Skeletal muscle tissue (tissue), 4 donors: ENCODE results near the gene KCNK16. TPM values are rescaled to one million over a fixed set of nuclear protein-coding genes. Genes with fewer than 3 reads are reported as not detected.

Experiments used
- H3K27ac ChIP-seq: one replicate; pipeline ENCODE4 v1.7.0; 2013; ENCODE audit warnings: mild to moderate bottlenecking, low read depth, low read length, inconsistent platforms
- H3K27me3 ChIP-seq, 3 donors: one replicate each; pipeline ENCODE4 v1.7.0; 2013; ENCODE audit warnings: low read length in 3 of 3; ENCODE audit not compliant: control insufficient read depth in 3 of 3, insufficient read depth in 3 of 3
- H3K36me3 ChIP-seq, 3 donors: one replicate each; pipeline ENCODE4 v1.7.0; 2013; ENCODE audit warnings: low read length in 3 of 3; ENCODE audit not compliant: control insufficient read depth in 3 of 3, insufficient read depth in 3 of 3
- H3K4me1 ChIP-seq, 3 donors: one replicate each; pipeline ENCODE4 v1.7.0; 2013; ENCODE audit warnings: low read length in 3 of 3, mild to moderate bottlenecking in 3 of 3; ENCODE audit not compliant: control insufficient read depth in 3 of 3, insufficient read depth in 3 of 3
- H3K4me3 ChIP-seq, 3 donors: one replicate each; pipeline ENCODE4 v1.7.0; 2013; ENCODE audit warnings: low read length in 3 of 3
- H3K9ac ChIP-seq, 3 donors: one replicate each; pipeline ENCODE4 v1.7.0; 2013; ENCODE audit warnings: low read length in 3 of 3, mild to moderate bottlenecking in 3 of 3, moderate library complexity in 2 of 3, low read depth in 1 of 3
- H3K9me3 ChIP-seq, 3 donors: one replicate each; pipeline ENCODE4 v1.7.0; 2013; ENCODE audit warnings: low read length in 3 of 3; ENCODE audit not compliant: control insufficient read depth in 3 of 3
- total RNA-seq: library from RNA; depleted of rRNA; stranded (reverse); fragments of >200 nt; gene quantifications from one replicate; pipeline ENCODE4 v1.2.3, GENCODE V29; 2014
- donor health status: Osteomylitis.

Gene KCNK16
- total RNA-seq, 1 donor from 2014 or later: not detected

- Histone ChIP-seq H3K4me3 (no peak overlapping the region), H3K27ac (no peak overlapping the region), H3K4me1 (peaks cover 2 to 7% (median 3%) of the 10 kb centered on the region in 3 donors)
Observed at GRCh38 chr6:39342692-39343395, 20.3 kb upstream of the KCNK16 start.

GRCh38 chr6:39341937-39342336 is 19.4 kb upstream of the KCNK16 start:
- H3K36me3 ChIP-seq: no peaks in the 10 kb centered on the region
- peaks cover 2 to 7% (median 3%) of the 10 kb centered on the region in 3 donors for H3K4me1 ChIP-seq
- no peak overlapping the region for H3K4me3 ChIP-seq
- H3K27me3 ChIP-seq: peaks cover 0 to 11% (median 7%) of the 10 kb centered on the region in 3 donors
- no peak overlapping the region for H3K27ac ChIP-seq
- no peak overlapping the region for H3K9ac ChIP-seq
- H3K9me3 ChIP-seq: no peaks in the 10 kb centered on the region

More at GRCh38 chr6:39342692-39343395, 20.3 kb upstream of the KCNK16 start:
- H3K36me3 ChIP-seq: no peaks in the 10 kb centered on the region
- H3K9me3 ChIP-seq: no peaks in the 10 kb centered on the region
- H3K9ac ChIP-seq: no peak overlapping the region
- peaks cover 0 to 11% (median 7%) of the 10 kb centered on the region in 3 donors for H3K27me3 ChIP-seq

GRCh38 chr6:39341352-39341751 is 18.9 kb upstream of the KCNK16 start:
- no peaks in the 10 kb centered on the region for H3K36me3 ChIP-seq
- no peak overlapping the region for H3K9ac ChIP-seq
- H3K9me3 ChIP-seq: no peaks in the 10 kb centered on the region
- H3K27me3 ChIP-seq: peaks cover 0 to 11% (median 7%) of the 10 kb centered on the region in 3 donors
- H3K27ac ChIP-seq: no peak overlapping the region
- H3K4me1 ChIP-seq: peaks cover 3 to 7% (median 3%) of the 10 kb centered on the region in 3 donors
- no peak overlapping the region for H3K4me3 ChIP-seq

- Histone ChIP-seq H3K4me3 (no peak overlapping the region), H3K9me3 (no peaks in the 10 kb centered on the region), H3K4me1 (peaks cover 3 to 7% (median 6%) of the 10 kb centered on the region in 3 donors), H3K36me3 (no peaks in the 10 kb centered on the region), H3K27me3 (peaks cover 0 to 11% (median 7%) of the 10 kb centered on the region in 3 donors), H3K27ac (no peak overlapping the region), H3K9ac (no peak overlapping the region)
Observed at GRCh38 chr6:39339868-39340550, 17.5 kb upstream of the KCNK16 start.

- no peaks in the 10 kb centered on the region for H3K36me3 ChIP-seq
- H3K27me3 ChIP-seq: peaks cover 0 to 11% (median 7%) of the 10 kb centered on the region in 3 donors
- no peaks in the 10 kb centered on the region for H3K9me3 ChIP-seq
- H3K27ac ChIP-seq: no peak overlapping the region
- H3K4me1 ChIP-seq: peaks cover 3 to 6% (median 5%) of the 10 kb centered on the region in 3 donors
- no peak overlapping the region for H3K9ac ChIP-seq
- H3K4me3 ChIP-seq: no peak overlapping the region
Observed at GRCh38 chr6:39339096-39339867, 16.8 kb upstream of the KCNK16 start.

GRCh38 chr6:39338397-39338796 is 15.9 kb upstream of the KCNK16 start:
- H3K36me3 ChIP-seq: no peaks in the 10 kb centered on the region
- no peaks in the 10 kb centered on the region for H3K9me3 ChIP-seq
- H3K4me3 ChIP-seq: no peak overlapping the region
- H3K27me3 ChIP-seq: peaks cover 0 to 11% (median 7%) of the 10 kb centered on the region in 3 donors
- no peak overlapping the region for H3K27ac ChIP-seq
- no peak overlapping the region for H3K9ac ChIP-seq
- peaks cover under 1 to 6% (median 3%) of the 10 kb centered on the region in 3 donors for H3K4me1 ChIP-seq

GRCh38 chr6:39335780-39336545 is 13.5 kb upstream of the KCNK16 start:
- Histone ChIP-seq H3K27me3 (peaks cover 0 to 9% (median 5%) of the 10 kb centered on the region in 3 donors), H3K4me1 (peaks cover 0 to 6% (median 2%) of the 10 kb centered on the region in 3 donors), H3K36me3 (no peaks in the 10 kb centered on the region), H3K27ac (no peak overlapping the region), H3K4me3 (no peak overlapping the region), H3K9me3 (no peaks in the 10 kb centered on the region), H3K9ac (no peak overlapping the region)

GRCh38 chr6:39333644-39334438 is 11.3 kb upstream of the KCNK16 start:
- H3K27ac ChIP-seq: no peak overlapping the region
- H3K4me1 ChIP-seq: peaks cover 0 to 5% (median 4%) of the 10 kb centered on the region in 3 donors
- no peak overlapping the region for H3K9ac ChIP-seq
- H3K4me3 ChIP-seq: no peak overlapping the region
- no peaks in the 10 kb centered on the region for H3K36me3 ChIP-seq
- H3K27me3 ChIP-seq: peaks cover 0 to 13% (median 5%) of the 10 kb centered on the region in 3 donors
- no peaks in the 10 kb centered on the region for H3K9me3 ChIP-seq

- peaks cover 0 to 27% (median 25%) of the 10 kb centered on the region in 3 donors for H3K27me3 ChIP-seq
- H3K4me1 ChIP-seq: peaks cover 0 to 5% (median 0%) of the 10 kb centered on the region in 3 donors
- H3K36me3 ChIP-seq: no peaks in the 10 kb centered on the region
- H3K27ac ChIP-seq: no peak overlapping the region
- H3K9me3 ChIP-seq: no peaks in the 10 kb centered on the region
- no peak overlapping the region for H3K9ac ChIP-seq
- H3K4me3 ChIP-seq: no peak overlapping the region
Observed at GRCh38 chr6:39330476-39330875, 8.0 kb upstream of the KCNK16 start.
